GM12878 (cell line): Measurements from ENCODE around the gene LST1. TPM values are rescaled to one million over a fixed set of nuclear protein-coding genes. Genes with fewer than 3 reads are reported as not detected.

Experiments
- ATAC-seq: fragments of 200-7000 bp; cut with Tn5 transposase; 3 replicates; pipeline ENCODE4 v1.9.1; 2020; ENCODE audit warnings: mild to moderate bottlenecking, moderate library complexity
- BruUV-seq: library from RNA; stranded (reverse); fragments of 400-500 nt; replicated peaks from 2 replicates; lab custom pipeline; 2021; lab: Mats Ljungman, UMichigan
- CTCF ChIA-PET: fragments of 300-600 bp; sonication (Branson Sonifier 250); formaldehyde crosslinking; extraction: SDS; loops from one replicate; lab custom pipeline; 2021; ENCODE audit warnings: inconsistent platforms; lab: Yijun Ruan, JAX
- POLR2A ChIA-PET: fragments of 350-600 bp; formaldehyde crosslinking; extraction: SDS; loops from one replicate; lab custom pipeline; 2021; ENCODE audit warnings: inconsistent platforms; lab: Charles Lee
- RAD21 ChIA-PET: fragments of 300-600 bp; sonication (Branson Sonifier 250); formaldehyde crosslinking; loops from one replicate; lab custom pipeline; 2023; ENCODE audit warnings: antibody characterized with exemption; ENCODE audit not compliant: unreplicated experiment; lab: Charles Lee
- SMC1A ChIA-PET: fragments of 300-600 bp; sonication (Branson Sonifier 250); formaldehyde crosslinking; loops from one replicate; lab custom pipeline; 2023; ENCODE audit not compliant: unreplicated experiment, uncharacterized antibody; lab: Charles Lee
- DNase-seq: peaks from one replicate; pipeline ENCODE4 v3.0.0-alpha.2; 2011; ENCODE audit warnings: low read depth, low spot score
- FAIRE-seq: peaks from 3 replicates; lab custom pipeline; 2011; peaks lifted over from hg19 to GRCh38; lab: Jason Lieb, UNC
- H2AFZ ChIP-seq: 2 replicates; pipeline ENCODE4 v1.6.0; 2011; ENCODE audit warnings: low read depth, low read length, control low read depth; ENCODE audit not compliant: control insufficient read depth
- H3K27ac ChIP-seq: 2 replicates; pipeline ENCODE4 v1.5.1; 2011; ENCODE audit warnings: control low read depth; ENCODE audit not compliant: control insufficient read depth, insufficient read depth
- H3K27me3 ChIP-seq, 2 experiments: replicated peaks in 1 of 2; 2 replicates each; pipeline versions ENCODE4 v1.6.0 to v1.6.1; 2011; ENCODE audit warnings: low read length in 1 of 2; ENCODE audit not compliant: control insufficient read depth in 2 of 2, insufficient read depth in 2 of 2
- H3K36me3 ChIP-seq, 2 experiments: 2 replicates each; pipeline ENCODE4 v1.5.1; 2011; ENCODE audit warnings: low read length in 1 of 2; ENCODE audit not compliant: control insufficient read depth in 2 of 2, insufficient read depth in 2 of 2
- H3K4me1 ChIP-seq: 2 replicates; pipeline ENCODE4 v1.6.1; 2011; ENCODE audit warnings: mild to moderate bottlenecking, low read length, moderate library complexity, mixed read lengths; ENCODE audit not compliant: control insufficient read depth, insufficient read depth
- H3K4me2 ChIP-seq: 2 replicates; pipeline ENCODE4 v1.6.0; 2011; ENCODE audit warnings: control low read depth; ENCODE audit not compliant: control insufficient read depth, insufficient read depth
- H3K4me3 ChIP-seq: fragments of 200-600 bp; sonication (generic); 2 replicates; pipeline ENCODE4 v1.5.1; 2016
- H3K79me2 ChIP-seq: 2 replicates; pipeline ENCODE4 v1.6.0; 2011; ENCODE audit warnings: low read length; ENCODE audit not compliant: control insufficient read depth, insufficient read depth
- H3K9ac ChIP-seq: 2 replicates; pipeline ENCODE4 v1.8.0; 2011; ENCODE audit warnings: low read length, control low read depth, mixed read lengths; ENCODE audit not compliant: control insufficient read depth, insufficient read depth
- H3K9me3 ChIP-seq: replicated peaks from 3 replicates; pipeline ENCODE4 v1.5.1; 2011; ENCODE audit warnings: mild to moderate bottlenecking, low read length; ENCODE audit not compliant: control insufficient read depth, insufficient read depth
- H4K20me1 ChIP-seq: 2 replicates; pipeline ENCODE4 v1.6.0; 2011; ENCODE audit not compliant: control insufficient read depth, insufficient read depth
- ATF7 ChIP-seq: fragments of 450-650 bp; IDR thresholded peaks from 2 replicates; pipeline ENCODE4 v1.6.1; 2016; ENCODE audit warnings: low read depth, mild to moderate bottlenecking
- CREM ChIP-seq: IDR thresholded peaks from 2 replicates; pipeline ENCODE4 v1.6.1; 2014; ENCODE audit warnings: antibody characterized with exemption, low read depth
- IKZF2 ChIP-seq, 2 experiments: fragments of 450-650 bp; IDR thresholded peaks; 2 replicates each; pipeline ENCODE4 v1.6.1; 2017; ENCODE audit warnings: mild to moderate bottlenecking in 2 of 2, moderate library complexity in 2 of 2
- RAD21 ChIP-seq: IDR thresholded peaks from 2 replicates; pipeline ENCODE4 v1.6.1; 2011; ENCODE audit warnings: mild to moderate bottlenecking, low read depth, low read length, moderate library complexity; ENCODE audit not compliant: insufficient read depth
- WGBS: methylation state at CpG from one replicate; pipeline ENCODE4 v1.1.6; 2016; ENCODE audit warnings: low lambda C conversion rate; ENCODE audit not compliant: insufficient replicate concordance, insufficient coverage; ENCODE audit errors: missing lambda C conversion rate; 5-methylcytosine and 5-hydroxymethylcytosine counted together
- in situ Hi-C: fragments of 300-500 bp; cut with MboI; formaldehyde crosslinking; loops from 9 replicates; pipeline ENCODE4 v1.14.3; 2018; ENCODE audit warnings: mixed read lengths
- intact Hi-C: fragments of 100-400 bp; cut with micrococcal nuclease; formaldehyde crosslinking; loops from one replicate; pipeline ENCODE4 v1.14.2; 2022; ENCODE audit not compliant: unreplicated experiment
- polyA plus RNA-seq, 11 experiments: library from polyadenylated mRNA; depleted of rRNA in 4 of 11; unstranded in 6 of 11; stranded (reverse) in 5 of 11; fragments of >200 nt; fragmentation: Nextera tagmentation in 4 of 11; fragmentation: Illumina TruSeq in 1 of 11; extraction: Ambion mirVana in 4 of 11; extraction: Trizol in 1 of 11; gene quantifications; 1 replicate in 1 of 11; 2 replicates in 10 of 11; pipeline versions ENCODE4 v1.2.1 to v1.2.3, GENCODE V29; 2011 to 2016; ENCODE audit warnings: inconsistent platforms in 2 of 11, missing spikeins in 2 of 11, low read depth in 1 of 11
- total RNA-seq, 4 experiments: library from RNA; depleted of rRNA in 3 of 4; stranded (reverse); fragments of >200 nt in 3 of 4; fragmentation: Illumina TruSeq in 1 of 4; extraction: Trizol in 1 of 4; gene quantifications; 2 replicates each; pipeline versions ENCODE4 v1.2.1 to v1.2.3, GENCODE V29; 2013 to 2021
- TF ChIP-seq, protein P1 (sequence below): fragments of 450-650 bp; IDR thresholded peaks from 2 replicates; pipeline ENCODE4 v1.6.1; 2017; ENCODE audit warnings: borderline replicate concordance
- TF ChIP-seq, protein P2 (sequence below): IDR thresholded peaks from 2 replicates; pipeline ENCODE4 v1.6.1; 2012; ENCODE audit warnings: low read depth, low read length, improper control_type of control experiment

LST1 gene
- total and polyA plus RNA-seq, 10 of the 15 experiments (the other 5 are each of a cell fraction or from before 2014, with no cell fraction given): 4.1 to 35.5 (median 16.4) TPM

DNA sequence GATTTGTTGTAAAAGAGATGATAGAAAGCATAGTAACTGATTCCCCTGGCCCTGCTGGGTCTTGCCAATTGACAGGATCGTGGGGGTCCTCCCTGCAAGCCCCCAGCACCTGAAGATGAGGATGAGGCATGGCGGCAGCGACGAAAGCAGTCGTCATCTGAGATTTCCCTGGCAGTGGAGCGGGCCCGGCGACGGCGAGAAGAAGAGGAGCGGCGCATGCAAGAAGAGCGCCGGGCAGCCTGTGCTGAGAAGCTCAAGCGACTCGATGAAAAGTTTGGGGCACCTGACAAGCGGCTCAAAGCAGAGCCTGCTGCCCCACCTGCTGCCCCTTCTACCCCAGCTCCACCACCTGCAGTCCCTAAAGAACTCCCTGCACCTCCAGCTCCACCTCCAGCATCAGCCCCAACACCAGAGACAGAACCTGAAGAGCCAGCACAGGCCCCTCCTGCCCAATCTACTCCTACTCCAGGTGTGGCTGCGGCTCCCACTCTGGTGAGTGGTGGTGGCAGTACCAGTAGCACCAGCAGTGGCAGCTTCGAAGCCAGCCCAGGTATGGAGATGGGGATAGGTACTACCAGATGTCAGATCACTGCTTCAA is 41.7 kb downstream of the LST1 start:
- in situ Hi-C loops (no loop called here), intact Hi-C loops (no loop called here)
- RAD21 ChIA-PET: no interaction called here
- no peak overlapping the region for H3K9ac ChIP-seq
- no peaks in the 10 kb centered on the region for H3K9me3 ChIP-seq
- H3K4me3 ChIP-seq: no peak overlapping the region
- no peaks in the 10 kb centered on the region; the same call in 1 of the 2 replicates for H3K4me1 ChIP-seq
- WGBS: 98% methylated on average over 10 of the region's 19 CpGs
- BruUV-seq: no TSS peak
- H3K36me3 ChIP-seq: peaks cover 51 to 66% of the 10 kb centered on the region in 2 experiments
- H3K27ac ChIP-seq: no peak overlapping the region
- TF ChIP-seq, protein P1, sequence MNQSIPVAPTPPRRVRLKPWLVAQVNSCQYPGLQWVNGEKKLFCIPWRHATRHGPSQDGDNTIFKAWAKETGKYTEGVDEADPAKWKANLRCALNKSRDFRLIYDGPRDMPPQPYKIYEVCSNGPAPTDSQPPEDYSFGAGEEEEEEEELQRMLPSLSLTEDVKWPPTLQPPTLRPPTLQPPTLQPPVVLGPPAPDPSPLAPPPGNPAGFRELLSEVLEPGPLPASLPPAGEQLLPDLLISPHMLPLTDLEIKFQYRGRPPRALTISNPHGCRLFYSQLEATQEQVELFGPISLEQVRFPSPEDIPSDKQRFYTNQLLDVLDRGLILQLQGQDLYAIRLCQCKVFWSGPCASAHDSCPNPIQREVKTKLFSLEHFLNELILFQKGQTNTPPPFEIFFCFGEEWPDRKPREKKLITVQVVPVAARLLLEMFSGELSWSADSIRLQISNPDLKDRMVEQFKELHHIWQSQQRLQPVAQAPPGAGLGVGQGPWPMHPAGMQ: no peak
- no peak for TF ChIP-seq RAD21
- no peak for TF ChIP-seq IKZF2 (IDR thresholded peaks at IDR 0.05)
- no peak for TF ChIP-seq ATF7
- no peak for TF ChIP-seq CREM
- TF ChIP-seq, protein P2, sequence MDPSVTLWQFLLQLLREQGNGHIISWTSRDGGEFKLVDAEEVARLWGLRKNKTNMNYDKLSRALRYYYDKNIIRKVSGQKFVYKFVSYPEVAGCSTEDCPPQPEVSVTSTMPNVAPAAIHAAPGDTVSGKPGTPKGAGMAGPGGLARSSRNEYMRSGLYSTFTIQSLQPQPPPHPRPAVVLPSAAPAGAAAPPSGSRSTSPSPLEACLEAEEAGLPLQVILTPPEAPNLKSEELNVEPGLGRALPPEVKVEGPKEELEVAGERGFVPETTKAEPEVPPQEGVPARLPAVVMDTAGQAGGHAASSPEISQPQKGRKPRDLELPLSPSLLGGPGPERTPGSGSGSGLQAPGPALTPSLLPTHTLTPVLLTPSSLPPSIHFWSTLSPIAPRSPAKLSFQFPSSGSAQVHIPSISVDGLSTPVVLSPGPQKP: no peak
- no peak overlapping the region for H2AFZ ChIP-seq
- H3K79me2 ChIP-seq: peaks cover 16% of the 10 kb centered on the region
- no peak overlapping the region for H3K4me2 ChIP-seq
- FAIRE-seq (no peak), DNase-seq (no peak), ATAC-seq (no peak)
- SMC1A ChIA-PET: interaction anchor here (1.3 kb wide), 1 partner anchor 24 kb away, joined by 9 read pairs; the partner anchor contains the start of gene BAG6
- no peaks in the 10 kb centered on the region for H3K27me3 ChIP-seq
- POLR2A ChIA-PET: interaction anchor here (1.2 to 1.6 kb wide), 3 partner anchors 11 to 33 kb away, joined by 3 to 8 read pairs (median 3); partner anchors contain the start of gene C6orf47
- H4K20me1 ChIP-seq: no peaks in the 10 kb centered on the region
- CTCF ChIA-PET: no interaction called here
